HG03442 (cell line): ENCODE data around the gene KDM7A.
"Not testable (repeated sequence)": the region's sequence is repeated elsewhere in the genome, so short reads cannot be mapped to it uniquely, and the experiment has no call there.

ENCODE experiments used
- ATAC-seq: cut with Tn5 transposase; IDR thresholded peaks from one replicate; pipeline ENCODE4 v1.9.1; 2021; ENCODE audit warnings: mild to moderate bottlenecking, moderate library complexity; ENCODE audit not compliant: unreplicated experiment

The KDM7A gene

DNA sequence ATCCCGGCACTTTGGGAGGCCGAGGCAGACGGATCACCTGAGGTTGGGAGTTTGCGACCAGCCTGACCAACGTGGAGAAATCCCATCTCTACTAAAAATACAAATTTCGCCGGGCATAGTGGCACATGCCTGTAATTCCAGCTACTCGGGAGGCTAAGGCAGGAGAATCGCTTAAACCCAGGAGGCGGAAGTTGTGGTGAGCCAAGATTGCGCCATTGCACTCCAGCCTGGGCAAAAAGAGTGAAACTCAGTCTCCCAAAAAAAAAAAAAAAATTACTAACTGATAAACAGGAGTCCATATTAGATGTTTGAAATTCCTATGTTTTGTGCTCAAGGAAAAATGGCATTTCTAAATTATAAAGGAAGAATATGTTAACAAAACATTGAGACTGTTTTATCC lies 14.7 kb downstream of the KDM7A start:
- ATAC-seq, result not testable (repeated sequence)

GRCh38 chr7:140161047-140161446 lies 15.7 kb downstream of the KDM7A start:
- no peak for ATAC-seq

DNA sequence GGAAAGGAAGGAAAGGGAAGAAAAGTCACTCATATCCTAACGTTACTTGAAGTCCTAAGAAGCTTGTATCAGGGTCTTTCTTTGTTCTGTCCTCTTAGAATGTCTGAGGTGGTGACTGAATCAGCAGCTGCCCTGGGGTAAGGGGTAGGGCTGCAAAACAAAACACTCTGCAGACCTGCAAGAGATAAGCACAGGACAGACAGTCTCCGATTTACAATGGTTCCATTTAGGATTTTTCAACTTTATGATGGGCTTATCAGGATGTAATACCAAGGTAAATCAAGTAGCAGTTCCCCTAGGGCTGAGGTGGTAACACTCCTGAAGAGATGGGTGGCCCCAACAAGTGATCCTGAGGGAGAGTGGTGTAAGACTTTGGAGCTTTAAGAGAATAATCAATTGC lies 16.5 kb downstream of the KDM7A start:
- ATAC-seq, result no peak

- no peak for ATAC-seq
Observed at GRCh38 chr7:140159497-140159896, 17.3 kb downstream of the KDM7A start.

DNA sequence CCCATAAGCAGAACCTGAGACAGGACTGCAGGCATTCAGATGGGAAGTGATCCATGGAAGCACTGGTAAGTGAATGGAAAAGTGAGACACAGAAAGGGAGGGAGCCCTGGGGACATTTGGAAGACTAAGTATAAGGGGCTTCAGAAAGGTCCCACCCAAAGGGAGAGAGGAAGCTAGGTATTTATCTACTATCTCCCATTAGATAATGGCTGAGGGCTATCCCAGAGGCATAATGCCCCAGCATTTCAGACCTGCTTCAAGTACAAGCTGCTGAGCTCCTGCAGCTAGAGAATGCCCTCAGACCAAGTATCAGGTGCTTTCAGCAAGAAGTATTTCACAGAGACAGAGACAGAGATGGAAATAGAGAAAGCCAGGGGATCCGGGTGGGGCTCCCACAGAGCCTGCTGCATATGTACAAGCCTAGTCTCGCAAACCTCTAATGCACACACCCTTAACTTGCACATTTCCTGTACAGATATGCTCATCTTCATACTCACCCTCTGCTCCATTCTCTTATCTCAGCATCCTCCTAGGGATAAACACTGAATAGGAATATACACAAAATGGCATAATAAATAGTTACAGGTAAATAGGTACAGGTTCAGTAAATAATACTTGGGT lies 20.2 kb downstream of the KDM7A start:
- no peak for ATAC-seq

DNA sequence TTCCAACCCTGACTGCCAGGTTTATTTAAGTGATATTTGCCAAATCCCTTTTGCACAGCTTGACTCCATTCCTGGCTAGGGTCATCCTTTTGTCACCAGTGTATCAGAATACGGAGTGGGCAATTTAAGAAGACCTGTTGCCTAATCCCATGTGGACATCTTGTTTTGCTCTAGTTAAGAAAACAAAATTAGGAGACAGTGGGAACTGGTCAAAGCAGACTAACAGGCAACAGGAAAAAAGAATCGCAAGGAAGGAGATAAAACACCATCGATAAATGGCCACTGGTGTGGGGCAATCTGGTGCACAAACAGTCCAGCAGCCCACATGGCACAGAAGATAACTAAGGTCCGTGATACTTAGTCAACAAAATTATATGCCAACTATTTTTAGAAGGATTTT lies 21.4 kb downstream of the KDM7A start:
- ATAC-seq, result no peak

DNA sequence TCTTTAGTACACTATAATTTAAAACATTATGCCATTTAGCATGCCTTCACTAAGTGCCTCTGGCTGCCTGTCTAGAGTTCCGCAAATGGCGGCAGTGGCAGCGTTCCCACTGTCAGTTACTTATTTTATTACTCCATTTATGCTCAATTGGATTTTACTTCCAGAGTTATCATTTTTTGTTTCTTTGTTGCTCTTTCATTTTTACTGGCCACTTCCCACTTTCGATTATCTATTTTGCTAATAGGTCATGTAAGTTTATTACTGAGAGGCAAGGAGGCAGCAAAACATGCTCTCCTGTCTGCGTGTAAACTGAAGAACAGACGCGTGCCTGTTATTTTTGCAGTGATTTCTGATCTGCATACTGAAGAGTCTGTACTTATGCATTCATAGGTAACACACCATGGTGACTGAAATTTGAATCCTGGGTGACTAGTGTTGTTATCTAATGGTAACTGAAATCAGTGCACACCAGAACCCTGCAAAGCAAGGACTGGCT lies 23.1 kb downstream of the KDM7A start:
- ATAC-seq, result no peak

DNA sequence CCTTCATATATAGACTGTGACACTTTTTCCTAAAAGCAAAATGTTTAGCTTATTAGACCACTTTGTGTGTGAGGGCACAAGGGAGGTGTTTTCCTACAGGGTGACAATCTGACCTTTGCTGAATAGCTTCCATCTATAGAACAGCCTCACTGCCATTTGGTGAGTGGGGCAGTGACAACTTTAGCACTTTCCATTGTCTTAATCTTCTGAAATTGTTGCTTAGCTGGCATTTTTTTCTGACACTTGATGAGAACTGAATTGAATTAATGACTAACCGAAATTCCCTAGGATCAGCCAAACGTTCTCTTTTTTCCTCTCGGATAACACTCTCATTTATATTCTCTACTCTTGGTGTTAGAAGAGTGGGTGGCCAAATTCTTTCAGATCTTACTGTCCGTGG lies 30.2 kb downstream of the KDM7A start:
- no peak for ATAC-seq

DNA sequence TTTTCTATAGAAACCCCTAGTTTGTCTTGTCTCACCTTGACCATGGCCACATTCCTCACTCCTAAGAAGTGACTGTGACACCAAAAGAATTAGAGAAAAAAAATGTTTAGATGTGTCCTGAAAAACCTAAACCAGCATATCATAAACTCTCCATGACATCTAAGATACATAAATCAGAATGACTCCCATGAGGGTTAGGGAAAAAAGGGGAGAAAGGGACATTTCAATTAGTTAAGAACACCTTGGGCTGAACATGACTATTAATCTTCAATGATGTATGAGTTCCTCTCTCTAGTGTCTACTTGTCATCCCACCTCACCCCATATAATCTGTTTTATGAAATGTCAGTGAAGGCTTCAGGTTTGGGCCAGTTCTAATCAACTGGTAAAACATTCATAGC lies 31.1 kb downstream of the KDM7A start:
- ATAC-seq, result no peak

DNA sequence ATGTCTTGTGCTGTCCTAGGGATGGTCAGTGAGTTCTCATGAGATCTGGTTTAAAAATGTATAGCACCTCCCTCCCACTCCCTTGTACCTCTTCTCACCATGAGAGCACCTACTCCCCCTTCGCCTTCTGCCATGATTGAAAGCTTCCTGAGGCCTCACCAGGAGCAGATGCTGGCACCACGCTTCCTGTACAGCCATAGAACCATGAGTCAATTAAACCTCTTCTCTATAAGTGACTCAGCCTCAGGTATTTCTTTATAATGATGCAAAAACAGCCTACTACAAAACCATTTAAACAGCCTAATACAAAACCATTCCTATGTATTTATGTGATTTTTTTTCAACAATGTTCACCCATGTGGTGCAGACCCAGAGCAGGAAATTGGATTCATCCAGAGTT lies 32.0 kb downstream of the KDM7A start:
- ATAC-seq, result no peak

- ATAC-seq, result no peak
Observed at GRCh38 chr7:140143997-140144396, 32.8 kb downstream of the KDM7A start.

GRCh38 chr7:140142031-140142430 lies 34.8 kb downstream of the KDM7A start:
- ATAC-seq, result no peak

- no peak for ATAC-seq
Observed at GRCh38 chr7:140141256-140141655, 35.5 kb downstream of the KDM7A start.

GRCh38 chr7:140137078-140137477 lies 39.7 kb downstream of the KDM7A start:
- no peak for ATAC-seq

DNA sequence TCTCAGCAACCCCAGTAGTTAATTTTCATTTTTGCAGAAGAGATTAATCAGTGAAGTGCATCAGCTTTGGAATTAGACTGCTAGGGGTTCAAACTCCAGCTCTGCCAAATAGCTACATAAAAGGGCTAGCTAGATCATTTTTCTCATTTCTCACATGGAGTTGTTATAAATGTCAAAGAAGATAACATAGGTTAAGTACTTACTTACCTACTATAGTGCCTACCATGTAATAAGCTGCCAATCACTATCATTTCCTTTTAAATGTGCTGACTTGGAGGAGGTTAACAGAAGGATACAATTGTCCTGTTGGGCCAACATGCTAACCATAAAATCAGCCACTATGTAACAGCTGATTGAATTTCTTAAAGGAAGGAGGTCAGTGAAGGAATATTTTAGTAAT lies 40.7 kb downstream of the KDM7A start:
- no peak for ATAC-seq

DNA sequence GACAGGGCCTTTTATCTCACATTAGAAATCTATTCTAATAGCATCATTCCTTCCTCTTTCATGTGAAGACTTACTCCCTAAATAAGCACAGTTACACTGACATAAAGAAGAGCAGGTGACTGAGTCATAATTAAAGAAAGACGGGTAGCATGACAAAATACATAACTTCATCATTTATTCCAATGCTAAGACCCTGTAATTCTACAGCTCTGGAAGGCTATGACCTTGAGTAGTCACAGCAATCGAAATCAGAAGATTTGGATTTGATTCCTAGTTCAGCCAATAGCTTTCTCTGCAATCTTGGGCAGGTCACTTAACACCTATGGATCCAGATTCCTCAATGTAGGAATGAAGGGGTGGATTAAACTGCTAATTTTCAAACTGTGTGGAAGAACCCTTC lies 42.7 kb downstream of the KDM7A start:
- ATAC-seq, result no peak

DNA sequence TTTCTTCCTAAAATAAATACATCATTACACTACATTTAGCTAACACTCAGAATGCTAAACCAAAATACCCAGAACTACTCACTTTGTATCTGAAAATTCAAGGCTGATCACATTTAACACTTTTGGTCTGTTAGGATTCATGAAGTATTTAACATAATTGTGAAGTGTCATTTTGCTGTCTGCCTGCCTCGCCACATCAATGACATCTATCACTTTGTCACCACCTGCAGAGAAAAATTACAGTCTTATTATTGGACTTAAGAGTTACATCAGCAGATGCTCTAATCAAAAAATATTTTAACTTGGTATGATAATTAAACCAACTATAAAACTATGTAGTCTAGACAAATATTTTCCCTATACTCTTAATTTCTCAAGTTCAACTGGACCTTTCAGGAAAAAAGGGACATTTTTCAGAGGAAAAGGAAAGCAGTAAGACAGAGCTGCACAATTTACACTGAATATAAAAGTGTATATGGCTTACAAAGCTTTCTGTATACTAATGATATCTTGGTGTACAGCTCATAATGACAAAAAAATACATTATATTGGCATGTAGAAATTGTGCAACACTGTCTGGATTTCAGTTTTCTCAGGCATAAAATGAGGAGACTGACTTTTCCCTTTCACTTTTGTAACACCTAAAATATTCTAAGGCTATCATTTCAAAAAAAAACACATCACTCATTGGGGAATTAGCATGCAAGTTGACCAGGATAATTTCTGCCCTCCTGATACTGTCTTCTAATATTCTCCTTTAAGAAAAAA lies 49.2 kb downstream of the KDM7A start:
- ATAC-seq, result no peak

- ATAC-seq, result no peak
Observed at GRCh38 chr7:140126435-140127034, 50.2 kb downstream of the KDM7A start.

- ATAC-seq, result no peak
Observed at GRCh38 chr7:140122965-140123364, 53.8 kb downstream of the KDM7A start.

DNA sequence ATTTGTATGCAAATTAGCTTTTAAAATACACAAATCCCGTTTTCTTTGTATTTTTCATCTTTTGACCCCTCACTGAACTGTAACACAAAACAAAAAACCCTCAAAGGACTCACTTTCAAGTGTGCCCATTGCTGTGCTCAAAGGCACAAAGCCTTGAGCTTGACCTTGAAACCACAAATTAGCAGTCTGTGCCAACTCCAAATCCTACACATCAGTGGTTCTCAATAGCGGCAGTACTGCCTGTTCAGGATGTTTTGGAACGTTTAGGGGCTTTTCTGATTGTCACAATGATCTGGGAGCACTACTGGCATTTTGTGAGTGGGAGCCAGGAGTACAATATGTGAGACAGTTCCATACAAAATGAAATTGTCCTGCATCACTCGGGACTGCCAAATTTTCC lies 55.5 kb downstream of the KDM7A start:
- no peak for ATAC-seq

DNA sequence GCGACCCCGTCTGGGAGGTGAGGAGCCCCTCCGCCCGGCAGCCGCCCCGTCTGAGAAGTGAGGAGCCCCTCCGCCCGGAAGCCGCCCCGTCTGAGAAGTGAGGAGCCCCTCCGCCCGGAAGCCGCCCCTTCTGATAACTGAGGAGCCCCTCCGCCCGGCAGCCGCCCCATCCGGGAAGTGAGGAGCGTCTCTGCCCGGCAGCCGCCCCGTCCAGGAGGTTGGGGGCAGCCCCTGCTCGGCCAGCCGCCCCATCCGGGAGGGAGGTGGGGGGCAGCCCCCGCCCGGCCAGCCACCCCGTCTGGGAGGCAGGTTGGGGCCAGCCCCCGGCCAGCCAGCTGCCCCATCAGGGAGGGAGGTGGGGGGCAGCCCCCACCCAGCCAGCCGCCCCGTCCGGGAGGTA lies 62.0 kb downstream of the KDM7A start:
- ATAC-seq, result not testable (repeated sequence)

- ATAC-seq, result not testable (repeated sequence)
Observed at GRCh38 chr7:140108777-140109176, 68.0 kb downstream of the KDM7A start.
